ENCODE measurements around the gene XNDC1N.

DNA sequence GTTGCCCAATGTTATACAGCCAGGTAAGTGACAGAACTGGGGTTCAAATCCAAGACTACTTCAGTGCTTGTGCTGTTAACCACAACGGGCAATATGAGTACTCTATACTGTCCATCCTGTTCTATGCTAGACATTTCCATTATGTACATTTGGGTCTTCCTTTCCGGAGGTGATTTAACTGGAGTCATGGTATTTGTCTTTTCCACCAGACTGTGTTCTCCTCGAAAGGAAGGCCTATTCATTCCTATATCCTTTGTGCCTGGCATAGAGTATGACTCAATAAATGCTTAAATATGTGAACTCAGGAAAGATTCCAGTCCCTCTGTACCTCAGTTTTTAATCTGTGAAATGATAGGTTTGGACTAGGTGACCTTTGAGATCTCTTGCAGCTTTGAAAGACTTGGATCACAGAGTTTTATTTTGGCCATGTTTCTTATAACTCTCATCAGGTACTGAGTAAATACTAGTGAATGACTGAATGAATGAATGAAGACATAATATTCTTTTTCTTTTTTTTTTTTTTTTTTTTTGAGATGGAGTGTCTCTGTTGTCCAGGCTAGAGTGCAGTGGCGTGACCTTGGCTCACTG, 7.0 kb upstream of the XNDC1N start:
- no peak for TF ChIP-seq EP300 (IDR thresholded peaks at IDR 0.05)
- no peak for TF ChIP-seq POLR2AphosphoS5 (IDR thresholded peaks at IDR 0.05)
- TF ChIP-seq, protein P1, sequence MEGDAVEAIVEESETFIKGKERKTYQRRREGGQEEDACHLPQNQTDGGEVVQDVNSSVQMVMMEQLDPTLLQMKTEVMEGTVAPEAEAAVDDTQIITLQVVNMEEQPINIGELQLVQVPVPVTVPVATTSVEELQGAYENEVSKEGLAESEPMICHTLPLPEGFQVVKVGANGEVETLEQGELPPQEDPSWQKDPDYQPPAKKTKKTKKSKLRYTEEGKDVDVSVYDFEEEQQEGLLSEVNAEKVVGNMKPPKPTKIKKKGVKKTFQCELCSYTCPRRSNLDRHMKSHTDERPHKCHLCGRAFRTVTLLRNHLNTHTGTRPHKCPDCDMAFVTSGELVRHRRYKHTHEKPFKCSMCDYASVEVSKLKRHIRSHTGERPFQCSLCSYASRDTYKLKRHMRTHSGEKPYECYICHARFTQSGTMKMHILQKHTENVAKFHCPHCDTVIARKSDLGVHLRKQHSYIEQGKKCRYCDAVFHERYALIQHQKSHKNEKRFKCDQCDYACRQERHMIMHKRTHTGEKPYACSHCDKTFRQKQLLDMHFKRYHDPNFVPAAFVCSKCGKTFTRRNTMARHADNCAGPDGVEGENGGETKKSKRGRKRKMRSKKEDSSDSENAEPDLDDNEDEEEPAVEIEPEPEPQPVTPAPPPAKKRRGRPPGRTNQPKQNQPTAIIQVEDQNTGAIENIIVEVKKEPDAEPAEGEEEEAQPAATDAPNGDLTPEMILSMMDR (IDR thresholded peaks at IDR 0.05) = no peak
- TF ChIP-seq POLR2A (IDR thresholded peaks at IDR 0.05) = no peak
